ENCODE results near the gene CNKSR3.

Gene CNKSR3

DNA sequence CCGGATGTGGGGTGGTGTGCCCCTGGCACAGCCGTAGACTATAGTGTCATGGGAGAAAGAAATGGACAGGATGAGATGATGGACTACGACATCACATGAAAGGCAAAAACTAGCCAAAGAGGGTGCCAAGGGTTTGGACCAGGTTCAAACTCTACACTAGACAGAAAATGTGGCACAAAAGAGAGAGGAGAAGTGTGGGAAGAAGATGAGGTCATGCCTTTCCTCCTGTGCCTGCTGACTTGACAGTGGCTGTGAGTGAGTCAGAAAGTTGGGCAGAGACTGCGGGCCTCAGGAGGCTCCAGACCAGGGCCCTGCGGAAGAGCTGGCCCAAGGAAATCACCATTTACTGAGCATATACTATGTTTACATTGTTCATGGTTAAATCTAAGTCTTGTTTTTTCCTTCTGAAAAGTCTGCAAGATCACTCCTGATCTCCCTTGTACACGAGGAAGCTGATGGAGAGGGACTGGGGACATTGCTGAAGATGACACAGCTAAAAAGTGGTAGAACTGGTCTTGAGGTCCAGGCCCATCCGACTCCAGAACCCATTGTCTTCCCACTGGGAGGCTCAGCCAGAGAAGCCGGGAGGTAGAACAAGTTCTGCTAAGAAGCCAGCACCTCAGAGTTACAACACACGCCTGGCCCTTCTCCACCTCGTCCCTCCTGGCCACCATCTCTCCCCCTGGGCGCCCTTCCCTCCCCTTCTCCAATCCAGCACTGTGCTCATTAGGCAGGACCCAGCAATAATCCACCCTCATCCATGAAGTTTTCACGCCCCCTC lies 35.6 kb downstream of the CNKSR3 start:
- H3K27me3 ChIP-seq (replicated peaks; ENCODE audit: control insufficient read depth, insufficient read depth, low read length) = no peaks in the 10 kb centered on the region
- H3K9ac ChIP-seq (ENCODE audit: low read length) = no peak overlapping the region
- DNase-seq (ENCODE audit: low read depth) = peak; percentile 44
- H3K9me3 ChIP-seq (ENCODE audit: control insufficient read depth, low read length) = peaks cover 4% of the 10 kb centered on the region
- H3K4me3 ChIP-seq (ENCODE audit: low read length) = no peak overlapping the region
- H3K4me1 ChIP-seq (ENCODE audit: control insufficient read depth, insufficient read depth, low read length) = peaks cover 26% of the 10 kb centered on the region
- H3K36me3 ChIP-seq (ENCODE audit: control insufficient read depth, insufficient read depth, low read length, severe bottlenecking) = no peaks in the 10 kb centered on the region

- Histone ChIP-seq H3K9ac (ENCODE audit: low read length) (no peak overlapping the region), H3K9me3 (ENCODE audit: control insufficient read depth, low read length) (peaks cover 4% of the 10 kb centered on the region), H3K36me3 (ENCODE audit: control insufficient read depth, insufficient read depth, low read length, severe bottlenecking) (no peaks in the 10 kb centered on the region), H3K27me3 (replicated peaks; ENCODE audit: control insufficient read depth, insufficient read depth, low read length) (no peaks in the 10 kb centered on the region), H3K4me3 (ENCODE audit: low read length) (no peak overlapping the region), H3K4me1 (ENCODE audit: control insufficient read depth, insufficient read depth, low read length) (peaks cover 11% of the 10 kb centered on the region)
- no peak for DNase-seq (ENCODE audit: low read depth)
Measured at GRCh38 chr6:154473324-154473723, 37.2 kb downstream of the CNKSR3 start.

DNA sequence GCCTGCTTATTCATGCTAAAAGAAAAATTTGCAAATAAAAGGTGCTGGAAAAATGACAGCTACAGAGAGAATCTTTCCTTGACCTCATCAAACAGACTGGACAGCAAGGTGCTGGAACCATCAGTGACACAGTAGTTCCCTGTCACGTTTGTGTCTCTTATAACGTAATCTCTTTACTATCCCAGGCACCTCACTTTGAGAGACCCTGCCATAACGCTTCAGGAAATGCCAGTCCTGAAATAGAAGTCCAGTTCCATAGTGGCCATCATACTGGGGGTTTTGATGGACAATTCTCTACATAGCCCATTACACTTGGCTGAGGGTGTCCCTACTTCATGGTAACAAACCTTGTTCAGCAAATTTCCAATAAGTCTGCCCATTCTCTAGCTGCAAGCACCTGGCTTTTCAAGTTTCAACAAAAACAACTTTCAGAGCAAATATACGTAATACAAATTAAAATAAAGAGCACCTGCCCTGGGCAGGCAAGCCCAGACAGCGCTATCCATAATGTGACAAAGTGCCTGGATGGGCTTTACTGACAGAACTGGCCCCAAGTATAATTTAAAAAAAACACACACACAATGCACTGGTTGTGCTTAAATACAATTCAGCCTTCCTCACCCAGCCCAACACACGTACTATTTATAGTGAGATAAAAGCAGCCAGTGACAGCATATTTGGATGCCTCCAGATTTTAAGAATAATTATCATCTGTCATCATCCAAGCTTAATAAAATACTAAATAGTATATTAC lies 38.7 kb downstream of the CNKSR3 start:
- Histone ChIP-seq H3K9ac (ENCODE audit: low read length) (no peak overlapping the region), H3K36me3 (ENCODE audit: control insufficient read depth, insufficient read depth, low read length, severe bottlenecking) (no peaks in the 10 kb centered on the region), H3K4me3 (ENCODE audit: low read length) (no peak overlapping the region), H3K27me3 (replicated peaks; ENCODE audit: control insufficient read depth, insufficient read depth, low read length) (no peaks in the 10 kb centered on the region), H3K9me3 (ENCODE audit: control insufficient read depth, low read length) (peaks cover 4% of the 10 kb centered on the region), H3K4me1 (ENCODE audit: control insufficient read depth, insufficient read depth, low read length) (peaks cover 8% of the 10 kb centered on the region)
- DNase-seq (ENCODE audit: low read depth) = no peak

DNA sequence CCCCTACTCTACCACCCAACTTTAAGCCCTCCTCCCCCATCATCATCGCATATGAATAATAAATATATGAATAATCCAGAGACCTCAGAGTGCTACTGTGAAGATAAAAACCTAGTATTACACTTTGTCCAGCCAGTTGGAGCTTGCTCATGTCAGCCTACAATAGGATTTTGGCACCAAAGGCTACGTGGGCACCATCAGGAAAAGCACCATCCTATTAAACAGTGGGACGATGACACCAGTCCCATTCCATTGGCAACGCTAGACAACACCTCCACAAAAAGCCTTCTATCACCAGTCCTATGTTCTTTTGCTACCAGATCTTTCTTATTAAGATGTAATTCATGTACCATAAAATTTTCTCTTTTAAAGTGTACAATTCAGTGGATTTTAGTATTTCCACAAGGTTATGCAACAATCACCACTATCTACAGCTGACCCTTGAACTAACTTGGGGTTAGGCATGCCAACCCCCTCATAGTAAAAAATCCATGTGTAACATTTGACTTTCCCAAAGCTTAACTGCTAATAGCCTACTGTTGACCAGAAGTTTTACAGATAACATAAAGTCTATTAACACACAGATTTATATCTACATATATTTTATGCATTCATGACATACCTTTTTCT lies 41.1 kb downstream of the CNKSR3 start:
- Histone ChIP-seq H3K36me3 (ENCODE audit: control insufficient read depth, insufficient read depth, low read length, severe bottlenecking) (no peaks in the 10 kb centered on the region), H3K4me1 (ENCODE audit: control insufficient read depth, insufficient read depth, low read length) (peaks cover 1% of the 10 kb centered on the region), H3K4me3 (ENCODE audit: low read length) (no peak overlapping the region), H3K27me3 (replicated peaks; ENCODE audit: control insufficient read depth, insufficient read depth, low read length) (no peaks in the 10 kb centered on the region), H3K9ac (ENCODE audit: low read length) (no peak overlapping the region), H3K9me3 (ENCODE audit: control insufficient read depth, low read length) (peaks cover 4% of the 10 kb centered on the region)
- no peak for DNase-seq (ENCODE audit: low read depth)

DNA sequence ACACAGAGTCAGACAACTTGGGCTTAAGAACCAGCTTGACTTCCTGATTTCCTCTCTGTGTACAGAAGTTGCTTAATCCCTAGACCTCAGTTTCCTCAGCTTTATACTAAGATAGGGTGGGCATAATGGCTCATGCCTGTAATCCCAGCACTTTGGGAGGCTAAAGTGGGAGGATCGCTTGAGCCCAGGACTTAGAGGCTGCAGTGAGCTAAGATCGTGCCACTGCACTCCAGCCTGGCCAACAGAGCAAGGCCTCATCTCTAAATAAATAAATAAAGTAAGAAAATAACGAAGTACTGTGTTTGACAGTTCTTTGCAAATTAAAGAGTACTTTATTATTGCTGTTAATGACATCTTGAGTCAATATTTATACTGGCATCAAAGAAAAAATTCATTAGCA lies 41.7 kb downstream of the CNKSR3 start:
- H3K27me3 ChIP-seq (replicated peaks; ENCODE audit: control insufficient read depth, insufficient read depth, low read length) = no peaks in the 10 kb centered on the region
- H3K9ac ChIP-seq (ENCODE audit: low read length) = no peak overlapping the region
- no peaks in the 10 kb centered on the region for H3K4me1 ChIP-seq (ENCODE audit: control insufficient read depth, insufficient read depth, low read length)
- H3K4me3 ChIP-seq (ENCODE audit: low read length) = no peak overlapping the region
- DNase-seq (ENCODE audit: low read depth) = no peak
- peaks cover 4% of the 10 kb centered on the region for H3K9me3 ChIP-seq (ENCODE audit: control insufficient read depth, low read length)
- no peaks in the 10 kb centered on the region for H3K36me3 ChIP-seq (ENCODE audit: control insufficient read depth, insufficient read depth, low read length, severe bottlenecking)

GRCh38 chr6:154466971-154467679 lies 43.4 kb downstream of the CNKSR3 start:
- Histone ChIP-seq H3K4me1 (ENCODE audit: control insufficient read depth, insufficient read depth, low read length) (no peaks in the 10 kb centered on the region), H3K4me3 (ENCODE audit: low read length) (no peak overlapping the region), H3K36me3 (ENCODE audit: control insufficient read depth, insufficient read depth, low read length, severe bottlenecking) (no peaks in the 10 kb centered on the region), H3K9ac (ENCODE audit: low read length) (no peak overlapping the region), H3K27me3 (replicated peaks; ENCODE audit: control insufficient read depth, insufficient read depth, low read length) (no peaks in the 10 kb centered on the region), H3K9me3 (ENCODE audit: control insufficient read depth, low read length) (peaks cover 4% of the 10 kb centered on the region)
- no peak for DNase-seq (ENCODE audit: low read depth)

- no peak for DNase-seq (ENCODE audit: low read depth)
- no peaks in the 10 kb centered on the region for H3K4me1 ChIP-seq (ENCODE audit: control insufficient read depth, insufficient read depth, low read length)
- no peaks in the 10 kb centered on the region for H3K36me3 ChIP-seq (ENCODE audit: control insufficient read depth, insufficient read depth, low read length, severe bottlenecking)
- peaks cover 4% of the 10 kb centered on the region for H3K9me3 ChIP-seq (ENCODE audit: control insufficient read depth, low read length)
- no peaks in the 10 kb centered on the region for H3K27me3 ChIP-seq (replicated peaks; ENCODE audit: control insufficient read depth, insufficient read depth, low read length)
- H3K9ac ChIP-seq (ENCODE audit: low read length) = no peak overlapping the region
- H3K4me3 ChIP-seq (ENCODE audit: low read length) = no peak overlapping the region
Measured at GRCh38 chr6:154466139-154466538, 44.3 kb downstream of the CNKSR3 start.

DNA sequence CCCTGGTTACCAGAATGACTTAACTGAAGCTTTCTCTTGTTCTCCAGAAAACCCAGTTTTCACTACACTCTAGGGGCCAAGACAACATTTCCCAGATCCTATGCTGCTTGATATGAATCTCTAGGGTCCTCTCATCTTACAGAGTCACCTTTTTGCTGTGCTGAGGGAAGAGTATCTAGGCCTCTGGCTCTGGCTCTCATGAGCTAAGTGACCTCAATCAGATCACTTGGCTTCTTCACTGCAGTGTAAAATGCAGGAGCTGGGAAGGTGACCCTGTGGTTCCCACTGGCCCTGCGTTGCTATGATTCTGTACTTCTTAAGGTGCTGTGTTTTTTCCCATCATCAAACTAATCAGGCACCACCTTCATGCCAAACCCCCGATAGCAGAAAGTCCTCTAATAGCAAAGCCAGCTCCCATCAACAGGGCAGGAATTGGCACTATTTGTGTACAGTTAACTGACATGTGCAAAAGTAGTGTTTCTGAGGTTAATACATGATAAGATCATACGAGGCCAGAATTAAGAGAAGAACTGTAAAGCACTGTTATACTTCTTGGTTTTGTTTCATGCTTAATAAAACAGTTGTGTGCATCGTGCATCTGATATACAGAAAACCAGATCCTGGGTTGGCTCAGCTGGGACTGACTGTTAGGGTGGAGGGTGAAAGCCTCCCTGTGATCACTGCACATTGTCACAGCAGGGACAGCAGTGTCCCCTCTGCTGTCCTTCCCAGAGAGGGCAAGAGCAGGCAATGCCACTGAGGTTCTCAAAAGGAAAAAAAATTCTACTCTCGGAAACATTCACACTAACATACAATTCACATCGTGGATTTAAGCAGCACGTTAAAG lies 46.7 kb downstream of the CNKSR3 start:
- DNase-seq (ENCODE audit: low read depth) = no peak
- no peak overlapping the region for H3K9ac ChIP-seq (ENCODE audit: low read length)
- peaks cover 14% of the 10 kb centered on the region for H3K4me1 ChIP-seq (ENCODE audit: control insufficient read depth, insufficient read depth, low read length)
- H3K4me3 ChIP-seq (ENCODE audit: low read length) = no peak overlapping the region
- H3K9me3 ChIP-seq (ENCODE audit: control insufficient read depth, low read length) = no peaks in the 10 kb centered on the region
- H3K36me3 ChIP-seq (ENCODE audit: control insufficient read depth, insufficient read depth, low read length, severe bottlenecking) = no peaks in the 10 kb centered on the region
- no peaks in the 10 kb centered on the region for H3K27me3 ChIP-seq (replicated peaks; ENCODE audit: control insufficient read depth, insufficient read depth, low read length)

GRCh38 chr6:154462425-154462824 lies 48.1 kb downstream of the CNKSR3 start:
- H3K27me3 ChIP-seq (replicated peaks; ENCODE audit: control insufficient read depth, insufficient read depth, low read length) = no peaks in the 10 kb centered on the region
- no peaks in the 10 kb centered on the region for H3K9me3 ChIP-seq (ENCODE audit: control insufficient read depth, low read length)
- DNase-seq (ENCODE audit: low read depth) = no peak
- no peak overlapping the region for H3K9ac ChIP-seq (ENCODE audit: low read length)
- no peaks in the 10 kb centered on the region for H3K36me3 ChIP-seq (ENCODE audit: control insufficient read depth, insufficient read depth, low read length, severe bottlenecking)
- no peak overlapping the region for H3K4me3 ChIP-seq (ENCODE audit: low read length)
- H3K4me1 ChIP-seq (ENCODE audit: control insufficient read depth, insufficient read depth, low read length) = peaks cover 20% of the 10 kb centered on the region

- peaks cover 20% of the 10 kb centered on the region for H3K4me1 ChIP-seq (ENCODE audit: control insufficient read depth, insufficient read depth, low read length)
- no peaks in the 10 kb centered on the region for H3K36me3 ChIP-seq (ENCODE audit: control insufficient read depth, insufficient read depth, low read length, severe bottlenecking)
- no peak overlapping the region for H3K4me3 ChIP-seq (ENCODE audit: low read length)
- H3K9ac ChIP-seq (ENCODE audit: low read length) = no peak overlapping the region
- H3K27me3 ChIP-seq (replicated peaks; ENCODE audit: control insufficient read depth, insufficient read depth, low read length) = no peaks in the 10 kb centered on the region
- H3K9me3 ChIP-seq (ENCODE audit: control insufficient read depth, low read length) = no peaks in the 10 kb centered on the region
- DNase-seq (ENCODE audit: low read depth) = no peak
Measured at GRCh38 chr6:154461348-154461747, 49.1 kb downstream of the CNKSR3 start.
